Esophagus squamous epithelium (tissue), 5 donors: ENCODE data around the gene RNF169. TPM values are rescaled to one million over a fixed set of nuclear protein-coding genes. Genes with fewer than 3 reads are reported as not detected.

ENCODE experiments used
- DNase-seq: peaks from one replicate; lab custom pipeline; 2025; lab: John Stamatoyannopoulos, UW
- H3K27ac ChIP-seq, 4 donors: fragments of 200-600 bp; sonication (generic); one replicate each; pipeline ENCODE4 v1.5.1; 2016 to 2019; ENCODE audit warnings: mild to moderate bottlenecking in 1 of 4
- H3K27me3 ChIP-seq, 4 donors: fragments of 200-600 bp; sonication (generic); 1 replicate in 3 of 4; 2 replicates in 1 of 4; pipeline versions ENCODE4 v1.5.1 to v1.6.0; 2017 to 2021; ENCODE audit warnings: antibody characterized with exemption in 1 of 4
- H3K36me3 ChIP-seq, 3 donors: fragments of 200-600 bp; sonication (generic); one replicate each; pipeline ENCODE4 v1.5.1; 2016 to 2019
- H3K4me1 ChIP-seq, 3 donors: fragments of 200-600 bp; sonication (generic); one replicate each; pipeline ENCODE4 v1.5.1; 2017 to 2019
- H3K4me3 ChIP-seq, 4 donors: fragments of 200-600 bp; sonication (generic); 1 replicate in 3 of 4; 2 replicates in 1 of 4; pipeline ENCODE4 v1.5.1; 2016 to 2019; ENCODE audit warnings: mild to moderate bottlenecking in 2 of 4, moderate library complexity in 1 of 4
- H3K9me3 ChIP-seq, 3 donors: fragments of 200-600 bp; sonication (generic); one replicate each; pipeline ENCODE4 v1.5.1; 2016 to 2019
- CTCF ChIP-seq, 6 experiments: fragments of 450-650 bp in 4 of 6; fragments of 200-600 bp in 2 of 6; sonication (generic) in 2 of 6; IDR thresholded peaks; one replicate each; pipeline ENCODE4 v1.5.1; 2016 to 2019; ENCODE audit warnings: antibody characterized with exemption in 6 of 6, mild to moderate bottlenecking in 4 of 6, moderate library complexity in 4 of 6
- POLR2A ChIP-seq, 4 donors: fragments of 450-650 bp; IDR thresholded peaks; one replicate each; pipeline ENCODE4 v1.6.1; 2017; ENCODE audit warnings: antibody characterized with exemption in 4 of 4, mild to moderate bottlenecking in 4 of 4, moderate library complexity in 3 of 4
- WGBS, 2 donors: methylation state at CpG; one replicate each; pipeline ENCODE4 v1.1.5; 2018; 5-methylcytosine and 5-hydroxymethylcytosine counted together
- intact Hi-C: fragments of 100-400 bp; cut with DNase I; formaldehyde crosslinking; loops from one replicate; pipeline ENCODE4 v1.15.0; 2022
- small RNA-seq, 4 donors: library from RNA; depleted of rRNA; stranded (forward); fragments of <200 nt; gene quantifications; one replicate each; pipeline ENCODE3, GENCODE V24; 2016
- total RNA-seq, 4 donors: library from RNA; depleted of rRNA; stranded (reverse); fragments of >200 nt; gene quantifications; one replicate each; pipeline ENCODE4 v1.1.0, GENCODE V29; 2016
- donor health status: DM: yes; HTN: yes; CAD: no.

The RNF169 gene
- total RNA-seq, 4 donors from 2014 or later = 18.0 to 23.3 (median 19.2) TPM

DNA sequence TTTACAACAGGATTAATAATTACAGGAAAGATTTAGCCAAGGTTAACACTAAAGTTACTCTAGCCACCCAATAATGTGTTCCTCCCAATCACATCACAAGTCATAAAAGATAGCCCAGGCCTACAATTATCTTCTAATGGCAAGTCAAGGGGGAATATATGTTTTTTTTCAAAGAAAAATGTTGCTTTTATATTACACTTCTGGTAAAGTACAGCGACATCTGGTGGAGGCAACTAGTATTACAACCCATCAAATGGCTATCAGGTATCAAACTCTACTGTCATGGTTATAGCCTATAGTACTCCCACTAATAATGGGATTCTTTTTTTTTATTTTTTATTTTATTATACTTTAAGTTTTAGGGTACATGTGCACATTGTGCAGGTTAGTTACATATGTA is 128.5 kb downstream of the RNF169 start:
- TF ChIP-seq POLR2A (IDR thresholded peaks at IDR 0.05) (no peak), CTCF (IDR thresholded peaks at IDR 0.05) (peak in 4 of 6 experiments; percentile 24 to 48 (median 29))
- no peak for DNase-seq
- intact Hi-C loops = no loop called here
- Histone ChIP-seq H3K9me3 (peaks cover 0 to 38% (median 9%) of the 10 kb centered on the region in 3 donors), H3K4me1 (no peaks in the 10 kb centered on the region), H3K36me3 (peaks cover 6 to 50% (median 6%) of the 10 kb centered on the region in 3 donors), H3K27me3 (no peaks in the 10 kb centered on the region), H3K27ac (no peak overlapping the region), H3K4me3 (no peak overlapping the region)
- 39 to 48% methylated on average over 1 of the region's 1 CpG for WGBS, 2 donors

Small RNA genes within 50 kb of the gene (small RNA-seq; reads per million reads assigned to genes)
- gene MIR4696 (0 to 0.54 (median 0) reads per million in 4 donors), gene RN7SL239P (0 reads per million in 4 donors)

Other genes starting within 250 kb of the RNF169 start
- 10 to 100 TPM in 3 of 4 donors, 1 to 10 TPM in 1; 5.1 to 13.8 (median 11.9) TPM for gene POLD3, start 156.3 kb upstream of the RNF169 start, total RNA-seq
- under 1 TPM in 2 of 4 donors, not detected in 2; 0.19 to 0.97 TPM for gene CHRDL2, start 17.4 kb upstream of the RNF169 start, total RNA-seq
- gene XRRA1, start 200.2 kb downstream of the RNF169 start, total RNA-seq = 10 to 100 TPM in 2 of 4 donors, 1 to 10 TPM in 1, under 1 TPM in 1; 0.45 to 19.5 (median 9.1) TPM
- 10 to 100 TPM; 40.7 to 62.8 (median 53.6) TPM for gene SPCS2, start 200.4 kb downstream of the RNF169 start, total RNA-seq
- 1 to 10 TPM in 3 of 4 donors, under 1 TPM in 1; 0.99 to 5.5 (median 4.2) TPM for gene NEU3, start 240.1 kb downstream of the RNF169 start, total RNA-seq